H1 (cell line): ENCODE data around the gene WNT11.

Experiments used
- CBX5 ChIP-seq: fragments of 300-800, 300-1000 bp; sonication (generic); IDR thresholded peaks from 2 replicates; pipeline ENCODE4 v1.7.1; 2016; ENCODE audit warnings: antibody characterized with exemption, low read length, low read depth
- CBX8 ChIP-seq: fragments of 300-800, 300-1000 bp; sonication (generic); IDR thresholded peaks from 2 replicates; pipeline ENCODE4 v1.7.1; 2016; ENCODE audit warnings: low read depth, low read length, borderline replicate concordance
- CREB1 ChIP-seq: IDR thresholded peaks from 2 replicates; pipeline ENCODE4 v1.6.1; 2012; ENCODE audit warnings: inconsistent platforms
- CTCF ChIP-seq, 3 experiments: IDR thresholded peaks; 1 replicate in 2 of 3; 2 replicates in 1 of 3; pipeline versions ENCODE4 v1.5.1 to v1.6.1; 2011; ENCODE audit warnings: low read length in 3 of 3, mild to moderate bottlenecking in 3 of 3, inconsistent platforms in 2 of 3, low read depth in 1 of 3, moderate library complexity in 1 of 3; ENCODE audit not compliant: insufficient read depth in 1 of 3; ENCODE audit errors: control extremely low read depth in 1 of 3
- EP300 ChIP-seq, 2 experiments: IDR thresholded peaks; 1 replicate in 1 of 2; 2 replicates in 1 of 2; pipeline ENCODE4 v1.6.1; 2011 to 2012; ENCODE audit warnings: low read depth in 2 of 2, low read length in 2 of 2, mild to moderate bottlenecking in 2 of 2, borderline replicate concordance in 1 of 2, inconsistent platforms in 1 of 2, moderate library complexity in 1 of 2
- KDM1A ChIP-seq: fragments of 200-600, 300-600 bp; sonication (generic); IDR thresholded peaks from 2 replicates; pipeline ENCODE4 v1.7.1; 2016; ENCODE audit warnings: mild to moderate bottlenecking, low read length, borderline replicate concordance
- KDM5A ChIP-seq: fragments of 200-600 bp; IDR thresholded peaks from 2 replicates; pipeline ENCODE4 v1.7.1; 2012; ENCODE audit warnings: mild to moderate bottlenecking, low read length, inconsistent platforms, mixed read lengths
- POLR2A ChIP-seq, 2 experiments: IDR thresholded peaks; 1 replicate in 1 of 2; 2 replicates in 1 of 2; pipeline ENCODE4 v1.6.1; 2011; ENCODE audit warnings: low read depth in 2 of 2, low read length in 2 of 2, mild to moderate bottlenecking in 2 of 2; ENCODE audit errors: control extremely low read depth in 1 of 2
- POLR2AphosphoS5 ChIP-seq: IDR thresholded peaks from 2 replicates; pipeline ENCODE4 v1.6.1; 2011; ENCODE audit warnings: low read depth, low read length
- RFX5 ChIP-seq: IDR thresholded peaks from 2 replicates; pipeline ENCODE4 v1.6.1; 2011; ENCODE audit warnings: low read depth, low read length, improper control_type of control experiment, borderline replicate concordance
- RNF2 ChIP-seq: fragments of 200-900, 300-1000 bp; sonication (generic); IDR thresholded peaks from 2 replicates; pipeline ENCODE4 v1.7.1; 2016; ENCODE audit warnings: borderline replicate concordance, low read depth, mild to moderate bottlenecking, antibody characterized with exemption, low read length; ENCODE audit not compliant: poor library complexity, severe bottlenecking; ENCODE audit errors: missing control alignments
- SP1 ChIP-seq: IDR thresholded peaks from 2 replicates; pipeline ENCODE4 v1.6.1; 2011; ENCODE audit warnings: low read depth, low read length
- TEAD4 ChIP-seq: IDR thresholded peaks from 2 replicates; pipeline ENCODE4 v1.6.1; 2012; ENCODE audit warnings: low read depth, low read length, inconsistent platforms, mixed read lengths

- TF ChIP-seq CREB1 (no peak), CTCF (IDR thresholded peaks at IDR 0.05; ENCODE audit: control extremely low read depth in 1 of 3, insufficient read depth in 1 of 3, low read depth in 1 of 3, low read length in 3 of 3) (no peak), POLR2A (IDR thresholded peaks at IDR 0.05; ENCODE audit: control extremely low read depth in 1 of 2, low read depth in 2 of 2, low read length in 2 of 2) (no peak), POLR2AphosphoS5 (no peak), EP300 (IDR thresholded peaks at IDR 0.05; ENCODE audit: borderline replicate concordance in 1 of 2, low read depth in 2 of 2, low read length in 2 of 2) (no peak), RFX5 (no peak), CBX5 (no peak), CBX8 (no peak), SP1 (no peak), RNF2 (no peak), TEAD4 (no peak), KDM5A (no peak), KDM1A (no peak)
Observed at GRCh38 chr11:76162336-76163288, 43.7 kb downstream of the WNT11 start.
